ENCODE results near the gene UNC5C. TPM values are rescaled to one million over a fixed set of nuclear protein-coding genes. Genes with fewer than 3 reads are reported as not detected.

The UNC5C gene
- total RNA-seq, 1 experiment from 2014 or later, result 1.0 TPM

DNA sequence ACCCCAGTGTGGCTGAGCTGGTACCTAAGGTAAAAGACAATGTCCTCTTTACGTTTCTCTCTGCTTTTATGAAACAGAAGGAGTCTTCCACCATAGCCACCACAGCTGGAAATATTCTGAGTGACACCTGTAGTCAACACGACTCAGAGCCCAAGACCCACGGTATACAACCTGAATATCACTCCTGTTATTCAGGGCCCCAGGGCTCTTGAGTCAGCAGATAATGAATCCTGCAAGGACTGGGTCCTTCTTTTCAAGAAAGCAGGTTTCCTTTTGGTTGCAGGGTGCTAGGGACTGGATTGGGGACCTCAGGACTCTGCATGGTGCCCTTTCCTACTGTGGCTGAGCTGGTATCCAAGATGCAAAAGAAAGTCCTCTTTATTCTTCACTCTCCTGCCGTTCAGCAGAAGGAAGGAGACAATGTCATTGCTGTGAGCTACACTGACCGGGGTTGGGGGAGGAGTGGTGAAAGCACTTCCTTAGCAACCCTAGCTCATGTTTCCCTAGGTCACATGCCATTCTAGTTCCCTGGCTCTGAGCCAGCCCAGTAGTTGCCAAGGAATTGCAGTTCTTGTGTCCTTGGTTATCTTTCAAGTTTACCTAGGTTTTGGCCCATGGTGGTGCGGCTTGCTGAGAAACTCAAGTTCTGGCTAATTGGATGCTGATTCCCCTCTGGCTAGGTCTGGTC, 23.7 kb upstream of the UNC5C start:
- ATAC-seq (peak; percentile 98), DNase-seq (ENCODE audit: low spot score) (no peak)
- H3K27me3 Mint-ChIP-seq (ENCODE audit: low read depth), result no peaks in the 10 kb centered on the region; the same call in 1 of the 2 replicates
- ChIA-PET POLR2A (no interaction called here), CTCF (interaction anchor here (1.0 to 1.1 kb wide), 2 partner anchors 29 to 121 kb away, joined by 3 read pairs; no protein-coding TSS in a partner anchor)
- H3K4me1 Mint-ChIP-seq, result peaks cover 24% of the 10 kb centered on the region
- no peak overlapping the region for H3K4me3 Mint-ChIP-seq
- H3K27ac Mint-ChIP-seq, result no peak overlapping the region
- TF ChIP-seq KAT7 (CRISPR knock-in tag; IDR thresholded peaks at IDR 0.05; ENCODE audit: borderline replicate concordance), result no peak
- TF ChIP-seq ETV6 (CRISPR knock-in tag; IDR thresholded peaks at IDR 0.05), result no peak
- TF ChIP-seq, protein P1, sequence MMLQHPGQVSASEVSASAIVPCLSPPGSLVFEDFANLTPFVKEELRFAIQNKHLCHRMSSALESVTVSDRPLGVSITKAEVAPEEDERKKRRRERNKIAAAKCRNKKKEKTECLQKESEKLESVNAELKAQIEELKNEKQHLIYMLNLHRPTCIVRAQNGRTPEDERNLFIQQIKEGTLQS (CRISPR knock-in tag; conservative IDR thresholded peaks at IDR 0.05), result no peak
- no peak for TF ChIP-seq SOX15 (CRISPR knock-in tag; IDR thresholded peaks at IDR 0.05)
- TF ChIP-seq JUN (CRISPR knock-in tag; IDR thresholded peaks at IDR 0.05), result no peak
- no peak for TF ChIP-seq ELF4 (CRISPR knock-in tag; IDR thresholded peaks at IDR 0.05; ENCODE audit: low read depth)
- TF ChIP-seq, protein P2, sequence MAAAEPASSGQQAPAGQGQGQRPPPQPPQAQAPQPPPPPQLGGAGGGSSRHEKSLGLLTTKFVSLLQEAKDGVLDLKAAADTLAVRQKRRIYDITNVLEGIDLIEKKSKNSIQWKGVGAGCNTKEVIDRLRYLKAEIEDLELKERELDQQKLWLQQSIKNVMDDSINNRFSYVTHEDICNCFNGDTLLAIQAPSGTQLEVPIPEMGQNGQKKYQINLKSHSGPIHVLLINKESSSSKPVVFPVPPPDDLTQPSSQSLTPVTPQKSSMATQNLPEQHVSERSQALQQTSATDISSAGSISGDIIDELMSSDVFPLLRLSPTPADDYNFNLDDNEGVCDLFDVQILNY (CRISPR knock-in tag; IDR thresholded peaks at IDR 0.05), result no peak
- TF ChIP-seq, protein P3, sequence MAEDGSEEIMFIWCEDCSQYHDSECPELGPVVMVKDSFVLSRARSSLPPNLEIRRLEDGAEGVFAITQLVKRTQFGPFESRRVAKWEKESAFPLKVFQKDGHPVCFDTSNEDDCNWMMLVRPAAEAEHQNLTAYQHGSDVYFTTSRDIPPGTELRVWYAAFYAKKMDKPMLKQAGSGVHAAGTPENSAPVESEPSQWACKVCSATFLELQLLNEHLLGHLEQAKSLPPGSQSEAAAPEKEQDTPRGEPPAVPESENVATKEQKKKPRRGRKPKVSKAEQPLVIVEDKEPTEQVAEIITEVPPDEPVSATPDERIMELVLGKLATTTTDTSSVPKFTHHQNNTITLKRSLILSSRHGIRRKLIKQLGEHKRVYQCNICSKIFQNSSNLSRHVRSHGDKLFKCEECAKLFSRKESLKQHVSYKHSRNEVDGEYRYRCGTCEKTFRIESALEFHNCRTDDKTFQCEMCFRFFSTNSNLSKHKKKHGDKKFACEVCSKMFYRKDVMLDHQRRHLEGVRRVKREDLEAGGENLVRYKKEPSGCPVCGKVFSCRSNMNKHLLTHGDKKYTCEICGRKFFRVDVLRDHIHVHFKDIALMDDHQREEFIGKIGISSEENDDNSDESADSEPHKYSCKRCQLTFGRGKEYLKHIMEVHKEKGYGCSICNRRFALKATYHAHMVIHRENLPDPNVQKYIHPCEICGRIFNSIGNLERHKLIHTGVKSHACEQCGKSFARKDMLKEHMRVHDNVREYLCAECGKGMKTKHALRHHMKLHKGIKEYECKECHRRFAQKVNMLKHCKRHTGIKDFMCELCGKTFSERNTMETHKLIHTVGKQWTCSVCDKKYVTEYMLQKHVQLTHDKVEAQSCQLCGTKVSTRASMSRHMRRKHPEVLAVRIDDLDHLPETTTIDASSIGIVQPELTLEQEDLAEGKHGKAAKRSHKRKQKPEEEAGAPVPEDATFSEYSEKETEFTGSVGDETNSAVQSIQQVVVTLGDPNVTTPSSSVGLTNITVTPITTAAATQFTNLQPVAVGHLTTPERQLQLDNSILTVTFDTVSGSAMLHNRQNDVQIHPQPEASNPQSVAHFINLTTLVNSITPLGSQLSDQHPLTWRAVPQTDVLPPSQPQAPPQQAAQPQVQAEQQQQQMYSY (CRISPR knock-in tag; IDR thresholded peaks at IDR 0.05), result no peak
- TF ChIP-seq, protein P4, sequence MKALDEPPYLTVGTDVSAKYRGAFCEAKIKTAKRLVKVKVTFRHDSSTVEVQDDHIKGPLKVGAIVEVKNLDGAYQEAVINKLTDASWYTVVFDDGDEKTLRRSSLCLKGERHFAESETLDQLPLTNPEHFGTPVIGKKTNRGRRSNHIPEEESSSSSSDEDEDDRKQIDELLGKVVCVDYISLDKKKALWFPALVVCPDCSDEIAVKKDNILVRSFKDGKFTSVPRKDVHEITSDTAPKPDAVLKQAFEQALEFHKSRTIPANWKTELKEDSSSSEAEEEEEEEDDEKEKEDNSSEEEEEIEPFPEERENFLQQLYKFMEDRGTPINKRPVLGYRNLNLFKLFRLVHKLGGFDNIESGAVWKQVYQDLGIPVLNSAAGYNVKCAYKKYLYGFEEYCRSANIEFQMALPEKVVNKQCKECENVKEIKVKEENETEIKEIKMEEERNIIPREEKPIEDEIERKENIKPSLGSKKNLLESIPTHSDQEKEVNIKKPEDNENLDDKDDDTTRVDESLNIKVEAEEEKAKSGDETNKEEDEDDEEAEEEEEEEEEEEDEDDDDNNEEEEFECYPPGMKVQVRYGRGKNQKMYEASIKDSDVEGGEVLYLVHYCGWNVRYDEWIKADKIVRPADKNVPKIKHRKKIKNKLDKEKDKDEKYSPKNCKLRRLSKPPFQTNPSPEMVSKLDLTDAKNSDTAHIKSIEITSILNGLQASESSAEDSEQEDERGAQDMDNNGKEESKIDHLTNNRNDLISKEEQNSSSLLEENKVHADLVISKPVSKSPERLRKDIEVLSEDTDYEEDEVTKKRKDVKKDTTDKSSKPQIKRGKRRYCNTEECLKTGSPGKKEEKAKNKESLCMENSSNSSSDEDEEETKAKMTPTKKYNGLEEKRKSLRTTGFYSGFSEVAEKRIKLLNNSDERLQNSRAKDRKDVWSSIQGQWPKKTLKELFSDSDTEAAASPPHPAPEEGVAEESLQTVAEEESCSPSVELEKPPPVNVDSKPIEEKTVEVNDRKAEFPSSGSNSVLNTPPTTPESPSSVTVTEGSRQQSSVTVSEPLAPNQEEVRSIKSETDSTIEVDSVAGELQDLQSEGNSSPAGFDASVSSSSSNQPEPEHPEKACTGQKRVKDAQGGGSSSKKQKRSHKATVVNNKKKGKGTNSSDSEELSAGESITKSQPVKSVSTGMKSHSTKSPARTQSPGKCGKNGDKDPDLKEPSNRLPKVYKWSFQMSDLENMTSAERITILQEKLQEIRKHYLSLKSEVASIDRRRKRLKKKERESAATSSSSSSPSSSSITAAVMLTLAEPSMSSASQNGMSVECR (CRISPR knock-in tag; IDR thresholded peaks at IDR 0.05; ENCODE audit: borderline replicate concordance), result no peak
- no peak for TF ChIP-seq TP53 (CRISPR knock-in tag; IDR thresholded peaks at IDR 0.05)
- TF ChIP-seq USF1 (CRISPR knock-in tag; IDR thresholded peaks at IDR 0.05), result 0 out of 2 replicates have a peak, but pooled peaks have one; percentile 31
- TF ChIP-seq, protein P5, sequence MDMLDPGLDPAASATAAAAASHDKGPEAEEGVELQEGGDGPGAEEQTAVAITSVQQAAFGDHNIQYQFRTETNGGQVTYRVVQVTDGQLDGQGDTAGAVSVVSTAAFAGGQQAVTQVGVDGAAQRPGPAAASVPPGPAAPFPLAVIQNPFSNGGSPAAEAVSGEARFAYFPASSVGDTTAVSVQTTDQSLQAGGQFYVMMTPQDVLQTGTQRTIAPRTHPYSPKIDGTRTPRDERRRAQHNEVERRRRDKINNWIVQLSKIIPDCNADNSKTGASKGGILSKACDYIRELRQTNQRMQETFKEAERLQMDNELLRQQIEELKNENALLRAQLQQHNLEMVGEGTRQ (CRISPR knock-in tag; IDR thresholded peaks at IDR 0.05), result peak; percentile 53
- H3K36me3 Mint-ChIP-seq, result peaks cover 15% of the 10 kb centered on the region
- H3K9me3 Mint-ChIP-seq, result peaks cover 34% of the 10 kb centered on the region

DNA sequence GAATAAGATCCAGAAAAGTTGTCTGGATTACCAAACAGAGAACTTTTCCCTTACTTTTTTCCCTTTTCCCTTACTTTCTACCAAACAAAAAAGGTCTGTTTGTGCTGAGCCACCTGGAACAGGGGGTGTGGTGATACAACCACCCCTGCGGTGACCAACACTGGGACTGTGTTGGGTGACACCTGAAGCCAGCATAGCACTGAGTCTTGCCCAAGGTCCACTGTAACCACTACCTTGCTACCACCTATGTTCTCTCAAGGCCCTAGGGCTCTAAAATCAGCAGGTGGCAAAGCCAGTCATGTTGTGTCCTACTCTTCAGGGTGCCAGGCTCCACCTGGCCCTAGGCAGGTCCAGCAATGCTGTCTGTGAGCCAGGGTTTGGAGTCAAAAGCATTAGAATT, 22.8 kb upstream of the UNC5C start:
- ATAC-seq, result no peak
- peaks cover 24% of the 10 kb centered on the region for H3K4me1 Mint-ChIP-seq
- H3K4me3 Mint-ChIP-seq, result no peak overlapping the region
- peaks cover 27% of the 10 kb centered on the region for H3K9me3 Mint-ChIP-seq
- H3K36me3 Mint-ChIP-seq, result peaks cover 13% of the 10 kb centered on the region
- H3K27me3 Mint-ChIP-seq (ENCODE audit: low read depth), result no peaks in the 10 kb centered on the region; the same call in 1 of the 2 replicates
- ChIA-PET POLR2A (no interaction called here), CTCF (interaction anchor here (1.1 kb wide), 1 partner anchor 122 kb away, joined by 3 read pairs; no protein-coding TSS in a partner anchor)
- no peak for DNase-seq (ENCODE audit: low spot score)
- no peak overlapping the region for H3K27ac Mint-ChIP-seq
- TF ChIP-seq ZBTB43 (CRISPR knock-in tag; IDR thresholded peaks at IDR 0.05), result no peak
- TF ChIP-seq, protein P6, sequence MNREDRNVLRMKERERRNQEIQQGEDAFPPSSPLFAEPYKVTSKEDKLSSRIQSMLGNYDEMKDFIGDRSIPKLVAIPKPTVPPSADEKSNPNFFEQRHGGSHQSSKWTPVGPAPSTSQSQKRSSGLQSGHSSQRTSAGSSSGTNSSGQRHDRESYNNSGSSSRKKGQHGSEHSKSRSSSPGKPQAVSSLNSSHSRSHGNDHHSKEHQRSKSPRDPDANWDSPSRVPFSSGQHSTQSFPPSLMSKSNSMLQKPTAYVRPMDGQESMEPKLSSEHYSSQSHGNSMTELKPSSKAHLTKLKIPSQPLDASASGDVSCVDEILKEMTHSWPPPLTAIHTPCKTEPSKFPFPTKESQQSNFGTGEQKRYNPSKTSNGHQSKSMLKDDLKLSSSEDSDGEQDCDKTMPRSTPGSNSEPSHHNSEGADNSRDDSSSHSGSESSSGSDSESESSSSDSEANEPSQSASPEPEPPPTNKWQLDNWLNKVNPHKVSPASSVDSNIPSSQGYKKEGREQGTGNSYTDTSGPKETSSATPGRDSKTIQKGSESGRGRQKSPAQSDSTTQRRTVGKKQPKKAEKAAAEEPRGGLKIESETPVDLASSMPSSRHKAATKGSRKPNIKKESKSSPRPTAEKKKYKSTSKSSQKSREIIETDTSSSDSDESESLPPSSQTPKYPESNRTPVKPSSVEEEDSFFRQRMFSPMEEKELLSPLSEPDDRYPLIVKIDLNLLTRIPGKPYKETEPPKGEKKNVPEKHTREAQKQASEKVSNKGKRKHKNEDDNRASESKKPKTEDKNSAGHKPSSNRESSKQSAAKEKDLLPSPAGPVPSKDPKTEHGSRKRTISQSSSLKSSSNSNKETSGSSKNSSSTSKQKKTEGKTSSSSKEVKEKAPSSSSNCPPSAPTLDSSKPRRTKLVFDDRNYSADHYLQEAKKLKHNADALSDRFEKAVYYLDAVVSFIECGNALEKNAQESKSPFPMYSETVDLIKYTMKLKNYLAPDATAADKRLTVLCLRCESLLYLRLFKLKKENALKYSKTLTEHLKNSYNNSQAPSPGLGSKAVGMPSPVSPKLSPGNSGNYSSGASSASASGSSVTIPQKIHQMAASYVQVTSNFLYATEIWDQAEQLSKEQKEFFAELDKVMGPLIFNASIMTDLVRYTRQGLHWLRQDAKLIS (CRISPR knock-in tag; IDR thresholded peaks at IDR 0.05; ENCODE audit: borderline replicate concordance), result no peak
- TF ChIP-seq, protein P7, sequence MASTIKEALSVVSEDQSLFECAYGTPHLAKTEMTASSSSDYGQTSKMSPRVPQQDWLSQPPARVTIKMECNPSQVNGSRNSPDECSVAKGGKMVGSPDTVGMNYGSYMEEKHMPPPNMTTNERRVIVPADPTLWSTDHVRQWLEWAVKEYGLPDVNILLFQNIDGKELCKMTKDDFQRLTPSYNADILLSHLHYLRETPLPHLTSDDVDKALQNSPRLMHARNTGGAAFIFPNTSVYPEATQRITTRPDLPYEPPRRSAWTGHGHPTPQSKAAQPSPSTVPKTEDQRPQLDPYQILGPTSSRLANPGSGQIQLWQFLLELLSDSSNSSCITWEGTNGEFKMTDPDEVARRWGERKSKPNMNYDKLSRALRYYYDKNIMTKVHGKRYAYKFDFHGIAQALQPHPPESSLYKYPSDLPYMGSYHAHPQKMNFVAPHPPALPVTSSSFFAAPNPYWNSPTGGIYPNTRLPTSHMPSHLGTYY (CRISPR knock-in tag; IDR thresholded peaks at IDR 0.05), result no peak
- TF ChIP-seq TEAD4 (CRISPR knock-in tag; IDR thresholded peaks at IDR 0.05), result no peak
